PC-9 (cell line): ENCODE data around the gene ZFP62. TPM values are rescaled to one million over a fixed set of nuclear protein-coding genes. Genes with fewer than 3 reads are reported as not detected.
A peak's percentile ranks its signal among the peaks of the same experiment; 100 is the strongest.

ENCODE experiments used
- BruUV-seq: library from RNA; stranded (reverse); fragments of 400-500 nt; replicated peaks from 2 replicates; lab custom pipeline; 2021; lab: Mats Ljungman, UMichigan
- CTCF ChIA-PET: fragments of 300-600 bp; sonication (Branson Sonifier 250); formaldehyde crosslinking; loops from one replicate; lab custom pipeline; 2022; ENCODE audit warnings: antibody characterized with exemption; lab: Charles Lee
- POLR2A ChIA-PET: fragments of 300-600 bp; sonication (Branson Sonifier 250); formaldehyde crosslinking; loops from one replicate; lab custom pipeline; 2022; ENCODE audit warnings: antibody characterized with exemption; ENCODE audit not compliant: unreplicated experiment; lab: Charles Lee
- DNase-seq, 2 experiments: peaks; one replicate each; pipeline versions ENCODE4 v3.0.0 to v3.0.0-alpha.2; 2015 to 2022; ENCODE audit warnings: mixed read lengths in 1 of 2
- H2AFZ ChIP-seq: fragments of 200-600 bp; sonication (generic); 2 replicates; pipeline ENCODE4 v1.8.1; 2017; ENCODE audit warnings: antibody characterized with exemption
- H3F3A ChIP-seq: fragments of 200-600 bp; sonication (generic); 2 replicates; pipeline ENCODE4 v1.8.1; 2017; ENCODE audit warnings: antibody characterized with exemption, mild to moderate bottlenecking, low read depth; ENCODE audit not compliant: insufficient read depth
- H3K27ac ChIP-seq: fragments of 200-600 bp; sonication (generic); 2 replicates; pipeline ENCODE4 v1.6.1; 2016; ENCODE audit warnings: mixed run types
- H3K27me3 ChIP-seq: fragments of 200-600 bp; sonication (generic); 2 replicates; pipeline ENCODE4 v1.6.1; 2016; ENCODE audit warnings: low read depth, mixed run types; ENCODE audit not compliant: insufficient read depth
- H3K36me3 ChIP-seq: fragments of 200-600 bp; sonication (generic); 2 replicates; pipeline ENCODE4 v1.6.1; 2016; ENCODE audit warnings: low read depth, mixed run types
- H3K4me1 ChIP-seq: fragments of 200-600 bp; sonication (generic); replicated peaks from 2 replicates; pipeline ENCODE4 v1.6.1; 2016; ENCODE audit warnings: mixed run types; ENCODE audit not compliant: insufficient read depth
- H3K4me2 ChIP-seq: fragments of 200-600 bp; sonication (generic); 2 replicates; pipeline ENCODE4 v1.6.1; 2017; ENCODE audit warnings: mixed run types
- H3K4me3 ChIP-seq: fragments of 200-600 bp; sonication (generic); 2 replicates; pipeline ENCODE4 v1.6.1; 2016; ENCODE audit warnings: mixed run types
- H3K79me2 ChIP-seq: fragments of 200-600 bp; sonication (generic); 2 replicates; pipeline ENCODE4 v1.6.1; 2017; ENCODE audit warnings: low read depth, mixed run types
- H3K9me2 ChIP-seq: fragments of 200-600 bp; sonication (generic); 2 replicates; pipeline ENCODE4 v1.8.1; 2017; ENCODE audit warnings: mild to moderate bottlenecking; ENCODE audit not compliant: insufficient read depth
- H3K9me3 ChIP-seq: fragments of 200-600 bp; sonication (generic); 2 replicates; pipeline ENCODE4 v1.8.1; 2016; ENCODE audit warnings: low read depth; ENCODE audit not compliant: insufficient read depth
- H4K20me1 ChIP-seq: fragments of 200-600 bp; sonication (generic); 2 replicates; pipeline ENCODE4 v1.8.1; 2017; ENCODE audit not compliant: insufficient read depth
- EZH2 ChIP-seq: fragments of 200-600 bp; sonication (generic); IDR thresholded peaks from 2 replicates; pipeline ENCODE4 v1.8.0; 2017; ENCODE audit warnings: antibody characterized with exemption, low read depth
- intact Hi-C: fragments of 100-400 bp; cut with micrococcal nuclease; formaldehyde crosslinking; loops from one replicate; pipeline ENCODE4 v1.10.0; 2022; ENCODE audit not compliant: unreplicated experiment
- total RNA-seq: library from RNA; stranded (reverse); gene quantifications from 2 replicates; pipeline ENCODE4 v1.2.3, GENCODE V29; 2021
- TF ChIP-seq, protein P1 (sequence below): fragments of 200-600 bp; sonication (generic); conservative IDR thresholded peaks from 2 replicates; pipeline ENCODE4 v1.6.1; 2017; ENCODE audit warnings: mixed run types, antibody characterized with exemption, mild to moderate bottlenecking, moderate library complexity

Gene ZFP62
- total RNA-seq, 1 experiment from 2014 or later: 57.3 TPM

- no peaks in the 10 kb centered on the region for H3K9me3 ChIP-seq
- peak; percentile 25 to 45 for DNase-seq
- no peaks in the 10 kb centered on the region for H3K4me1 ChIP-seq
- no peaks in the 10 kb centered on the region for H3K9me2 ChIP-seq
- H3K4me2 ChIP-seq: no peak overlapping the region
- TF ChIP-seq, protein P1, sequence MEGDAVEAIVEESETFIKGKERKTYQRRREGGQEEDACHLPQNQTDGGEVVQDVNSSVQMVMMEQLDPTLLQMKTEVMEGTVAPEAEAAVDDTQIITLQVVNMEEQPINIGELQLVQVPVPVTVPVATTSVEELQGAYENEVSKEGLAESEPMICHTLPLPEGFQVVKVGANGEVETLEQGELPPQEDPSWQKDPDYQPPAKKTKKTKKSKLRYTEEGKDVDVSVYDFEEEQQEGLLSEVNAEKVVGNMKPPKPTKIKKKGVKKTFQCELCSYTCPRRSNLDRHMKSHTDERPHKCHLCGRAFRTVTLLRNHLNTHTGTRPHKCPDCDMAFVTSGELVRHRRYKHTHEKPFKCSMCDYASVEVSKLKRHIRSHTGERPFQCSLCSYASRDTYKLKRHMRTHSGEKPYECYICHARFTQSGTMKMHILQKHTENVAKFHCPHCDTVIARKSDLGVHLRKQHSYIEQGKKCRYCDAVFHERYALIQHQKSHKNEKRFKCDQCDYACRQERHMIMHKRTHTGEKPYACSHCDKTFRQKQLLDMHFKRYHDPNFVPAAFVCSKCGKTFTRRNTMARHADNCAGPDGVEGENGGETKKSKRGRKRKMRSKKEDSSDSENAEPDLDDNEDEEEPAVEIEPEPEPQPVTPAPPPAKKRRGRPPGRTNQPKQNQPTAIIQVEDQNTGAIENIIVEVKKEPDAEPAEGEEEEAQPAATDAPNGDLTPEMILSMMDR: no peak
- no peak for TF ChIP-seq EZH2
- POLR2A ChIA-PET: no interaction called here
- BruUV-seq: no TSS peak
- no peaks in the 10 kb centered on the region for H3K36me3 ChIP-seq
- H3K27me3 ChIP-seq: no peaks in the 10 kb centered on the region
- intact Hi-C loops: no loop called here
- H2AFZ ChIP-seq: no peak overlapping the region
- H4K20me1 ChIP-seq: no peaks in the 10 kb centered on the region
- H3K27ac ChIP-seq: no peak overlapping the region
- CTCF ChIA-PET: no interaction called here
- no peak overlapping the region for H3K4me3 ChIP-seq
- H3F3A ChIP-seq: no peaks in the 10 kb centered on the region
- H3K79me2 ChIP-seq: no peaks in the 10 kb centered on the region
Observed at GRCh38 chr5:180873615-180874520, 12.8 kb upstream of the ZFP62 start.

GRCh38 chr5:180872419-180872818, 11.3 kb upstream of the ZFP62 start:
- Histone ChIP-seq H4K20me1 (no peaks in the 10 kb centered on the region), H3K27ac (no peak overlapping the region), H3K4me2 (no peak overlapping the region), H2AFZ (no peak overlapping the region), H3K27me3 (no peaks in the 10 kb centered on the region), H3K4me3 (no peak overlapping the region), H3K9me3 (no peaks in the 10 kb centered on the region), H3K9me2 (no peaks in the 10 kb centered on the region), H3K79me2 (no peaks in the 10 kb centered on the region), H3K36me3 (no peaks in the 10 kb centered on the region), H3F3A (no peaks in the 10 kb centered on the region), H3K4me1 (no peaks in the 10 kb centered on the region)
- POLR2A ChIA-PET: no interaction called here
- intact Hi-C loops: no loop called here
- BruUV-seq: no TSS peak
- DNase-seq: no peak
- TF ChIP-seq EZH2: no peak
- TF ChIP-seq, protein P1: no peak
- CTCF ChIA-PET: no interaction called here

DNA sequence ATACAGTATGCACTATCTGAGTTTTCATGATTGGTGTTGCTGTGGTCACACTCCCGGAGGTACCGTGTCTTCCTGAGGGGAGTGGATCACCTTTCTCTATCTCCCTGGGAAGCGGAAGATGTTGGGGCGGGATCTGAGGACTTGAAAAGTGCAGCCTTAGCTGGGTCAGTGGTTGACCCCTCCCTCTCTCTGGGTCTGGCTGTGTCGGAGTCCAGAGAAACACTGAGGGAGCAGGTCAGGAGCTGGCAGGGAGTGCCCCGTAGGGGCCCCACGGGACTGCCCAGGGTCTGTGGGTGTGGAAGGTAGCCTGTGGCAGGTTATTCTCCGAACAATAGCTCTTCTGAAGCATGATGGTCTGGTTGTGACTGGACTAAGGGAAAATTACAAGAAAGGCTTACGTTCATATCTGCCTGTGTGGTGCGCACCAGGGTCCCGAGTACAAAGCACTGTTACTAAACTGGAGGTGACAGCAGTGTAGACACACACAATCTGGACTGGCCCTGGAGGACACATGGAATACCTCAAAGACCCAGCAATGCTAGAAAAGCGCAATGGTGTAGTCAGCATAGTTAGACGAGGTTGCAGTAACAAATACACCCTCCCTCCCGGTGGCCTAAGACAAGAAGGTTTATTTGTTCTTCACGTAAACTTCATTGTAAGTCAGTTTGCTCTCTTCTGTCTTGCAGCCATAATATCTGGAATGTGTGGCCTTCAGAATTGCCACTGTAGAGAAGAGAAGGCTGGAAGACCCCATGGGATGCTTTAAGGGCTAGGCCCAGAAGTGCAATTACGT, 9.4 kb upstream of the ZFP62 start:
- H3F3A ChIP-seq: no peaks in the 10 kb centered on the region
- no peak overlapping the region for H3K4me3 ChIP-seq
- H2AFZ ChIP-seq: no peak overlapping the region
- CTCF ChIA-PET: no interaction called here
- H3K36me3 ChIP-seq: no peaks in the 10 kb centered on the region
- H3K4me1 ChIP-seq: no peaks in the 10 kb centered on the region
- intact Hi-C loops: no loop called here
- no peaks in the 10 kb centered on the region for H3K27me3 ChIP-seq
- H3K79me2 ChIP-seq: no peaks in the 10 kb centered on the region
- no peak for DNase-seq
- no peaks in the 10 kb centered on the region; the same call in 1 of the 2 replicates for H3K9me3 ChIP-seq
- H3K9me2 ChIP-seq: no peaks in the 10 kb centered on the region
- H3K4me2 ChIP-seq: no peak overlapping the region
- TF ChIP-seq, protein P1: no peak
- no peak for TF ChIP-seq EZH2
- BruUV-seq: no TSS peak
- no peak overlapping the region for H3K27ac ChIP-seq
- POLR2A ChIA-PET: no interaction called here
- no peaks in the 10 kb centered on the region for H4K20me1 ChIP-seq
